Measurements from ENCODE around the gene VPS37B. TPM values are rescaled to one million over a fixed set of nuclear protein-coding genes. Genes with fewer than 3 reads are reported as not detected.
A peak's percentile ranks its signal among the peaks of the same experiment; 100 is the strongest.
"Not testable (repeated sequence)": the region's sequence is repeated elsewhere in the genome, so short reads cannot be mapped to it uniquely, and the experiment has no call there.

Gene VPS37B
- total RNA-seq, 6 experiments from 2014 or later = 26.4 to 33.1 (median 28.1) TPM

- Mint-ChIP-seq H3K36me3 (ENCODE audit: low read depth) (no peaks in the 10 kb centered on the region), H3K9me3 (no peaks in the 10 kb centered on the region), H3K4me1 (ENCODE audit: low read depth) (peaks cover 60% of the 10 kb centered on the region), H3K27me3 (ENCODE audit: insufficient read depth) (no peaks in the 10 kb centered on the region), H3K4me3 (no peak overlapping the region), H3K27ac (no peak overlapping the region)
- TF ChIP-seq CTCF (IDR thresholded peaks at IDR 0.05) = no peak
- DNase-seq = no peak
Observed at GRCh38 chr12:122882908-122883558, 12.9 kb downstream of the VPS37B start.

- H3K9me3 Mint-ChIP-seq = no peaks in the 10 kb centered on the region
- H3K36me3 Mint-ChIP-seq (ENCODE audit: low read depth) = no peaks in the 10 kb centered on the region
- H3K4me1 Mint-ChIP-seq (ENCODE audit: low read depth) = peaks cover 59% of the 10 kb centered on the region
- H3K27me3 Mint-ChIP-seq (ENCODE audit: insufficient read depth) = no peaks in the 10 kb centered on the region; the same call in 1 of the 2 replicates
- no peak overlapping the region for H3K4me3 Mint-ChIP-seq
- peak; percentile 27 for DNase-seq
- H3K27ac Mint-ChIP-seq = peak overlapping the region; percentile 25; the same call in 1 of the 2 replicates
- peak; percentile 73 for TF ChIP-seq CTCF (IDR thresholded peaks at IDR 0.05)
Observed at GRCh38 chr12:122880668-122881067, 15.3 kb downstream of the VPS37B start.

GRCh38 chr12:122880155-122880667 is 15.7 kb downstream of the VPS37B start:
- no peaks in the 10 kb centered on the region for H3K36me3 Mint-ChIP-seq (ENCODE audit: low read depth)
- no peak for DNase-seq
- H3K9me3 Mint-ChIP-seq = no peaks in the 10 kb centered on the region
- no peak overlapping the region for H3K4me3 Mint-ChIP-seq
- no peaks in the 10 kb centered on the region; the same call in 1 of the 2 replicates for H3K27me3 Mint-ChIP-seq (ENCODE audit: insufficient read depth)
- H3K27ac Mint-ChIP-seq = peak overlapping the region; percentile 21; the same call in 1 of the 2 replicates
- no peak for TF ChIP-seq CTCF (IDR thresholded peaks at IDR 0.05)
- H3K4me1 Mint-ChIP-seq (ENCODE audit: low read depth) = peaks cover 62% of the 10 kb centered on the region

- no peaks in the 10 kb centered on the region; the same call in 1 of the 2 replicates for H3K27me3 Mint-ChIP-seq (ENCODE audit: insufficient read depth)
- no peak overlapping the region for H3K4me3 Mint-ChIP-seq
- no peak for DNase-seq
- H3K36me3 Mint-ChIP-seq (ENCODE audit: low read depth) = no peaks in the 10 kb centered on the region
- peaks cover 55% of the 10 kb centered on the region for H3K4me1 Mint-ChIP-seq (ENCODE audit: low read depth)
- no peaks in the 10 kb centered on the region for H3K9me3 Mint-ChIP-seq
- H3K27ac Mint-ChIP-seq = no peak overlapping the region
- TF ChIP-seq CTCF (IDR thresholded peaks at IDR 0.05) = no peak
Observed at GRCh38 chr12:122878780-122879612, 16.9 kb downstream of the VPS37B start.

- Mint-ChIP-seq H3K27ac (0 out of 2 replicates have a peak overlapping the region, but pooled peaks have one; percentile 31), H3K9me3 (no peaks in the 10 kb centered on the region), H3K4me1 (ENCODE audit: low read depth) (peaks cover 73% of the 10 kb centered on the region), H3K27me3 (ENCODE audit: insufficient read depth) (no peaks in the 10 kb centered on the region; the same call in 1 of the 2 replicates), H3K4me3 (no peak overlapping the region), H3K36me3 (ENCODE audit: low read depth) (no peaks in the 10 kb centered on the region)
- no peak for DNase-seq
- no peak for TF ChIP-seq CTCF (IDR thresholded peaks at IDR 0.05)
Observed at GRCh38 chr12:122876731-122877130, 19.2 kb downstream of the VPS37B start.

- Mint-ChIP-seq H3K4me1 (ENCODE audit: low read depth) (peaks cover 75% of the 10 kb centered on the region), H3K27ac (peak overlapping the region; percentile 79)
- not testable (repeated sequence) for H3K4me3 Mint-ChIP-seq; DNase-seq; H3K27me3 Mint-ChIP-seq (ENCODE audit: insufficient read depth); H3K36me3 Mint-ChIP-seq (ENCODE audit: low read depth); H3K9me3 Mint-ChIP-seq
Observed at GRCh38 chr12:122876281-122876680, 19.6 kb downstream of the VPS37B start.
